ENCODE measurements around the gene OR10H1. TPM values are rescaled to one million over a fixed set of nuclear protein-coding genes. Genes with fewer than 3 reads are reported as not detected.

The OR10H1 gene, protein sequence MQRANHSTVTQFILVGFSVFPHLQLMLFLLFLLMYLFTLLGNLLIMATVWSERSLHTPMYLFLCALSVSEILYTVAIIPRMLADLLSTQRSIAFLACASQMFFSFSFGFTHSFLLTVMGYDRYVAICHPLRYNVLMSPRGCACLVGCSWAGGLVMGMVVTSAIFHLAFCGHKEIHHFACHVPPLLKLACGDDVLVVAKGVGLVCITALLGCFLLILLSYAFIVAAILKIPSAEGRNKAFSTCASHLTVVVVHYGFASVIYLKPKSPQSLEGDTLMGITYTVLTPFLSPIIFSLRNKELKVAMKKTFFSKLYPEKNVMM
- total RNA-seq: not detected in 2 replicates

DNA sequence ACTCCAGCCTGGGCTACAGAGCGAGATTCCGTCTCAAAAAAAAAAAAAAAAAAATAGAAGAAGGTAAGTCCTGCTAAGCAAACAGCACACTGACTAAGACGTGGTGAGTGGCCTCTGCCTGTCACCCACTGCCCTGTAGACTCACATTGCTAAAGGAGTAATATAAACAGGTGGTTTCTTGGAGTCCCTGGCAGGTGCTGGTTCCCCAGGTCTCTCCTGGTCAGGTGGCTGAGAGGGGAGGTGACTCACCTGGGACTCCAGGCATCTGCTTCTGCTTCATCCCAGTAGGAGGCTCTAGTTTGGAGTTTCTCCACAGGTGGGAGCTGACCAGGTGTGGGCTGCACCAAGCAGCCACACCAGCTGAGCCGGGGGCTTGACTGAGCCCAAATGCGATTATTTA is at the start of gene OR10H1:
OR10H1 (minus strand) TSS at position 359 of the 400 bp plus-strand sequence. CDS start 7,627 bp downstream, outside the sequence.
- Histone ChIP-seq H3K27me3 (ENCODE audit: control insufficient read depth, insufficient read depth, low read length) (no peaks in the 10 kb centered on the region), H3K4me3 (ENCODE audit: low read depth, low read length) (no peak within 1 kb of the TSS), H3K36me3 (ENCODE audit: control insufficient read depth, insufficient read depth, low read length) (no peaks in the 10 kb centered on the region)
- TF ChIP-seq CTCF (IDR thresholded peaks at IDR 0.05; ENCODE audit: insufficient read depth, low read length, poor library complexity, severe bottlenecking): no peak
- no peak for DNase-seq (ENCODE audit: low read depth)

DNA sequence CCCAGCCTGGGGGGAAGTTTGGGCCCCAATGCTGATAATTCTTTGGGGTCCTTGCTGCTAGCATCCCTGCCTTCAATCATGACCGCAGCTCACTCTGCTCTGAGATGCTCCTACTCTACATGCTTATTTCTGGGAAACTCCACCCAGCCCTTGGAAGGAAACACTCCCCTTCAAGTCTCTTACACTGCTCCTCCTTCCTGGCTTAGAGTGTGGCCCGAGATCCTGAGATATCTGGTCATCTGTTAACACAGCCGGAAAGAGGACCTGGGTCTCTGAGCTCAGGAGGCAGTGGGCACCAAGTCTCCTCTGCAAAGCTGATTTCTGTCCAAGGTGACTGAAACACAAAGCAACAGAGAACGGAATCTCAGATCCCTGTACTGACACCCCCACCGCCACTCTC is 49.4 kb upstream of the OR10H1 start:
- DNase-seq (ENCODE audit: low read depth): no peak
- TF ChIP-seq CTCF (IDR thresholded peaks at IDR 0.05; ENCODE audit: insufficient read depth, low read length, poor library complexity, severe bottlenecking): no peak
- H3K4me3 ChIP-seq (ENCODE audit: low read depth, low read length): no peak overlapping the region
- no peaks in the 10 kb centered on the region for H3K27me3 ChIP-seq (ENCODE audit: control insufficient read depth, insufficient read depth, low read length)
- no peaks in the 10 kb centered on the region for H3K36me3 ChIP-seq (ENCODE audit: control insufficient read depth, insufficient read depth, low read length)

DNA sequence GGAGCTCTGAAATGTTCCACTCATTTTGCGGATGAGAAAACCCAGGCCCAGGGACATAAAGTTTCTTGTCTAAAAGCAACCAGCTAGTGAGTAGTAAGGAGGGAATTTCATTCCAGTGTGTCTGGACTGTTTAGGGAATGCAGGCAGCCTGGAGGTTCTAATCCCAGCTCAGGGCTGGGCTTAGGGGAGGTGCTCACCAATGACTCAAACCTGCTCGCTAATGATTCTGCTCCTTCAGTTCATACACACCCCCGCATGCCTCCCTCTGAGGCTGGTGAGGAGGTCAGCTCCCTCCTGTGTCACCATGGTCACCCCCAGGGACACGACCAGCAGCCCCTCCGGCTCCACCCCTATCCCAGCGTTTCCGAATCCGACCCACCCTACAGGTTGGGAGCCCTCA is 47.8 kb upstream of the OR10H1 start:
- TF ChIP-seq CTCF (IDR thresholded peaks at IDR 0.05; ENCODE audit: insufficient read depth, low read length, poor library complexity, severe bottlenecking): no peak
- H3K27me3 ChIP-seq (ENCODE audit: control insufficient read depth, insufficient read depth, low read length): no peaks in the 10 kb centered on the region
- no peak for DNase-seq (ENCODE audit: low read depth)
- peak overlapping the region; percentile 11 for H3K4me3 ChIP-seq (ENCODE audit: low read depth, low read length)
- H3K36me3 ChIP-seq (ENCODE audit: control insufficient read depth, insufficient read depth, low read length): no peaks in the 10 kb centered on the region

- no peak for DNase-seq (ENCODE audit: low read depth)
- H3K27me3 ChIP-seq (ENCODE audit: control insufficient read depth, insufficient read depth, low read length): no peaks in the 10 kb centered on the region
Measured at GRCh38 chr19:15862444-15862843, 47.0 kb upstream of the OR10H1 start.

DNA sequence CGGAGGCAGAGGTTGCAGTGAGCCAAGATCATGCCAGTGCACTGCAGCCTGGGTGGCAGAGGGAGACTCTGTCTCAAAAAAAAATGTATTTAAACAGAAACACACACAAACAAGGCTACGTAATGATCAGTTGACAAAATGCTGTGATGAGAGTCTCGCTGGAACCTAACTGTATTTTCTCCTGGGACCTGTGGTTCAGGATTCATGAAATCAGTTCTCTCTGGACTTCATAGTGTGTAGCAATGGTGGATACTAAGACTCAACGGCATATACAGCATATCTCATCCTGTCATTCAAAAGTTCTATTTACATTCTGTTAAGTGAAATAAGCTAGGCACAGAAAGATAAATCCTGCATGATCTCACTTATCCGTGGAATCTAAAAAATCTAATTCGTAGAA is 45.1 kb upstream of the OR10H1 start:
- no peaks in the 10 kb centered on the region for H3K36me3 ChIP-seq (ENCODE audit: control insufficient read depth, insufficient read depth, low read length)
- H3K4me3 ChIP-seq (ENCODE audit: low read depth, low read length): no peak overlapping the region
- no peak for TF ChIP-seq CTCF (IDR thresholded peaks at IDR 0.05; ENCODE audit: insufficient read depth, low read length, poor library complexity, severe bottlenecking)
- DNase-seq (ENCODE audit: low read depth): no peak
- no peaks in the 10 kb centered on the region for H3K27me3 ChIP-seq (ENCODE audit: control insufficient read depth, insufficient read depth, low read length)

More at GRCh38 chr19:15862444-15862843, 47.0 kb upstream of the OR10H1 start:
- Histone ChIP-seq H3K36me3 (ENCODE audit: control insufficient read depth, insufficient read depth, low read length) (no peaks in the 10 kb centered on the region), H3K4me3 (ENCODE audit: low read depth, low read length) (peak overlapping the region; percentile 11)
- TF ChIP-seq CTCF (IDR thresholded peaks at IDR 0.05; ENCODE audit: insufficient read depth, low read length, poor library complexity, severe bottlenecking): no peak

DNA sequence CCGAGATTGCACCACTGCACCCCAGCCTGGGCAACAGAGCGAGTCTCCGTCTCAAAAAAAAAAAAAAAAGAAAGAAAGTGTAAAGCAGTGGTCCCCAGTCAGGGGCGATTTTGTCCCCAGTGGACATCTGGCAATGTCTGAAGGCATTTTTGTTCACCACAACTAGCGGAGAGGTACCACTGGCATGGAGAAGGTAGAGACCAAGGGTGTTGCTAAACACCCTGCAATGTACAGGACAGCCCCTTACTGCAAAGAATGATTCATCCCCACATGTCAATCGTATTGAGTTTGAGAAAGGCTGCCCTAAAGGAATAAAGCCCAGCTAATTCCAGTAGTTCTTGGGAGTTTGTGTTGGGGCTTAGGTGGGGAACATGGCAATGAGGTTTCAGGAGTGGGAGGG is 43.7 kb upstream of the OR10H1 start:
- Histone ChIP-seq H3K4me3 (ENCODE audit: low read depth, low read length) (no peak overlapping the region), H3K36me3 (ENCODE audit: control insufficient read depth, insufficient read depth, low read length) (no peaks in the 10 kb centered on the region), H3K27me3 (ENCODE audit: control insufficient read depth, insufficient read depth, low read length) (no peaks in the 10 kb centered on the region)
- no peak for TF ChIP-seq CTCF (IDR thresholded peaks at IDR 0.05; ENCODE audit: insufficient read depth, low read length, poor library complexity, severe bottlenecking)
- no peak for DNase-seq (ENCODE audit: low read depth)

All from kidney epithelial cell (primary cell).